Measurements from ENCODE around the gene PRKG1. TPM values are rescaled to one million over a fixed set of nuclear protein-coding genes. Genes with fewer than 3 reads are reported as not detected.

PRKG1 gene
- total and polyA plus RNA-seq, 2 of the 4 experiments (the other 2 are of a cell fraction): 3.5 to 18.3 TPM

- CTCF ChIA-PET: no interaction called here
- Histone ChIP-seq H4K5ac (ENCODE audit: low read depth, low read length) (no peak overlapping the region), H3K4me1 (ENCODE audit: control insufficient read depth, insufficient read depth, low read length) (no peaks in the 10 kb centered on the region; the same call in 1 of the 2 replicates), H3K14ac (replicated peaks; ENCODE audit: low read depth, low read length) (no peak overlapping the region), H3K27ac (ENCODE audit: insufficient read depth, low read length) (no peak overlapping the region), H2AFZ (replicated peaks; ENCODE audit: low read length, poor library complexity) (no peak overlapping the region), H4K8ac (ENCODE audit: low read depth in 2 of 2, low read length in 2 of 2) (no peak overlapping the region), H4K91ac (ENCODE audit: insufficient read depth, low read depth, low read length) (no peak overlapping the region), H3K23ac (ENCODE audit: low read depth, low read length) (no peak overlapping the region), H3K9me1 (ENCODE audit: insufficient read depth, low read length) (peaks cover 2% of the 10 kb centered on the region; the same call in 1 of the 2 replicates), H2BK15ac (ENCODE audit: low read depth, low read length) (no peak overlapping the region), H3K4ac (ENCODE audit: low read depth, low read length) (no peak overlapping the region), H3K79me1 (ENCODE audit: low read depth in 1 of 2, low read length in 2 of 2) (peaks cover 30 to 48% of the 10 kb centered on the region in 2 experiments), H3K9me3 (ENCODE audit: control insufficient read depth, insufficient read depth, low read length) (no peaks in the 10 kb centered on the region), H2BK20ac (ENCODE audit: low read depth, low read length) (no peak overlapping the region), H3K18ac (ENCODE audit: low read depth, low read length) (no peak overlapping the region), H3K9ac (ENCODE audit: low read depth, low read length) (no peak overlapping the region), H2AK9ac (replicated peaks; ENCODE audit: low read depth, low read length, poor library complexity) (no peak overlapping the region), H3K4me3 (ENCODE audit: insufficient read depth, low read depth, low read length) (no peak overlapping the region), H2BK5ac (ENCODE audit: low read depth, low read length, poor library complexity, severe bottlenecking) (no peak overlapping the region), H4K20me1 (ENCODE audit: insufficient read depth, low read length) (no peaks in the 10 kb centered on the region), H3K27me3 (ENCODE audit: control insufficient read depth, insufficient read depth, low read length) (no peaks in the 10 kb centered on the region), H2AK5ac (ENCODE audit: low read depth, low read length) (no peak overlapping the region), H3K4me2 (ENCODE audit: low read depth, low read length) (no peak overlapping the region), H3K36me3 (ENCODE audit: control insufficient read depth, insufficient read depth, low read length) (no peaks in the 10 kb centered on the region), H3K56ac (ENCODE audit: extremely low read depth, insufficient read depth, low read length) (no peak overlapping the region), H2BK120ac (ENCODE audit: low read depth, low read length) (no peak overlapping the region)
- DNase-seq: peak; percentile 20
- dilution Hi-C loops (cut with HindIII; ENCODE audit: low sequenced_read_pairs, unreplicated experiment): no loop called here
- no peak; the same call in 1 of the 2 replicates for ATAC-seq (ENCODE audit: low read depth)
- no peak for TF ChIP-seq FOS (IDR thresholded peaks at IDR 0.05; ENCODE audit: low read depth, low read length)
- POLR2A ChIA-PET (ENCODE audit: unreplicated experiment): no interaction called here
- no TSS peak for BruUV-seq (replicated peaks)
- in situ Hi-C loops (cut with MboI; ENCODE audit: low sequenced_read_pairs): no loop called here
- WGBS, 2 experiments (ENCODE audit: extremely low coverage in 2 of 2, insufficient read length in 1 of 2): no CpG with 5 or more reads among the region's 1 CpG
- intact Hi-C loops (cut with micrococcal nuclease): no loop called here
Observed at GRCh38 chr10:51100221-51100620, 25.9 kb downstream of the PRKG1 start.
